Keratinocyte (primary cell): ENCODE measurements around the gene B4GALT3. TPM values are rescaled to one million over a fixed set of nuclear protein-coding genes. Genes with fewer than 3 reads are reported as not detected.

Experiments used
- DNase-seq: peaks from one replicate; pipeline ENCODE4 v3.0.0-alpha.2; 2011; ENCODE audit warnings: low read depth, missing footprints, low spot score
- FAIRE-seq: peaks from 2 replicates; lab custom pipeline; 2011; peaks lifted over from hg19 to GRCh38; lab: Jason Lieb, UNC
- H2AFZ ChIP-seq: 2 replicates; pipeline ENCODE4 v1.6.0; 2012; ENCODE audit warnings: low read length, control low read depth, inconsistent platforms; ENCODE audit not compliant: control insufficient read depth
- H3K27ac ChIP-seq: 2 replicates; pipeline ENCODE4 v1.5.1; 2011; ENCODE audit warnings: low read length; ENCODE audit not compliant: control insufficient read depth, insufficient read depth
- H3K27me3 ChIP-seq: 3 replicates; pipeline ENCODE4 v1.6.0; 2011; ENCODE audit warnings: low read length; ENCODE audit not compliant: control insufficient read depth, insufficient read depth; ENCODE audit errors: extremely low read depth
- H3K36me3 ChIP-seq, 2 experiments: 2 replicates in 1 of 2; 3 replicates in 1 of 2; pipeline ENCODE4 v1.5.1; 2011; ENCODE audit warnings: low read length in 2 of 2, mild to moderate bottlenecking in 1 of 2; ENCODE audit not compliant: control insufficient read depth in 2 of 2, insufficient read depth in 2 of 2; ENCODE audit errors: extremely low read depth in 1 of 2
- H3K4me1 ChIP-seq: 3 replicates; pipeline ENCODE4 v1.5.1; 2011; ENCODE audit warnings: low read length; ENCODE audit not compliant: control insufficient read depth, insufficient read depth; ENCODE audit errors: extremely low read depth
- H3K4me2 ChIP-seq: 3 replicates; pipeline ENCODE4 v1.6.0; 2011; ENCODE audit warnings: low read depth, low read length; ENCODE audit not compliant: control insufficient read depth, insufficient read depth; ENCODE audit errors: extremely low read depth
- H3K4me3 ChIP-seq, 3 experiments: fragments of 200-600 bp in 1 of 3; sonication (generic) in 1 of 3; 2 replicates in 2 of 3; 3 replicates in 1 of 3; pipeline ENCODE4 v1.5.1; 2011 to 2016; ENCODE audit warnings: low read length in 3 of 3, mild to moderate bottlenecking in 3 of 3, control low read depth in 2 of 3, inconsistent platforms in 1 of 3, low read depth in 1 of 3, mixed read lengths in 1 of 3, mixed run types in 1 of 3, moderate library complexity in 1 of 3; ENCODE audit not compliant: control insufficient read depth in 2 of 3, insufficient read depth in 2 of 3; ENCODE audit errors: extremely low read depth in 1 of 3
- H3K79me2 ChIP-seq: 2 replicates; pipeline ENCODE4 v1.6.0; 2012; ENCODE audit warnings: low read length; ENCODE audit not compliant: control insufficient read depth, insufficient read depth
- H3K9ac ChIP-seq: 3 replicates; pipeline ENCODE4 v1.6.0; 2011; ENCODE audit warnings: low read length; ENCODE audit not compliant: control insufficient read depth, insufficient read depth; ENCODE audit errors: extremely low read depth
- H3K9me1 ChIP-seq: 3 replicates; pipeline ENCODE4 v1.6.0; 2011; ENCODE audit warnings: low read length; ENCODE audit not compliant: control insufficient read depth, insufficient read depth; ENCODE audit errors: extremely low read depth
- H3K9me3 ChIP-seq: 2 replicates; pipeline ENCODE4 v1.5.1; 2012; ENCODE audit warnings: low read depth, low read length; ENCODE audit not compliant: control insufficient read depth
- H4K20me1 ChIP-seq: 3 replicates; pipeline ENCODE4 v1.6.0; 2011; ENCODE audit warnings: low read length; ENCODE audit not compliant: control insufficient read depth, insufficient read depth; ENCODE audit errors: extremely low read depth
- CTCF ChIP-seq, 3 experiments: IDR thresholded peaks in 1 of 3; conservative IDR thresholded peaks in 1 of 3; optimal IDR thresholded peaks in 1 of 3; 2 replicates in 2 of 3; 3 replicates in 1 of 3; pipeline versions ENCODE3 to v1.5.1; 2011; ENCODE audit warnings: low read length in 3 of 3, mild to moderate bottlenecking in 3 of 3, moderate library complexity in 2 of 3, control low read depth in 1 of 3, inconsistent platforms in 1 of 3; ENCODE audit not compliant: insufficient read depth in 2 of 3; ENCODE audit errors: extremely low read depth in 1 of 3
- EZH2 ChIP-seq: IDR thresholded peaks from one replicate; pipeline ENCODE4 v1.6.1; 2012; ENCODE audit warnings: inconsistent platforms, mild to moderate bottlenecking, low read length, moderate library complexity
- dilution Hi-C: fragments of 300-500 bp; cut with MboI; formaldehyde crosslinking; loops from one replicate; pipeline ENCODE4 v1.7.0; 2020; ENCODE audit warnings: low sequenced_read_pairs; ENCODE audit not compliant: extremely low pct_ligation_motif_present
- polyA plus RNA-seq, 5 experiments: library from polyadenylated mRNA; depleted of rRNA in 3 of 5; stranded (reverse) in 3 of 5; stranded (forward) in 1 of 5; unstranded in 1 of 5; fragments of >200 nt; gene quantifications; 1 replicate in 1 of 5; 2 replicates in 3 of 5; 3 replicates in 1 of 5; pipeline versions ENCODE4 v1.2.1 to v1.2.3, GENCODE V29; 2011 to 2012; ENCODE audit warnings: missing spikeins in 2 of 5, low read depth in 1 of 5, low replicate concordance in 1 of 5

Gene B4GALT3
- polyA plus RNA-seq, 1 donor (not counting 4 experiments of a cell fraction or from before 2014, with no cell fraction given), result 19.1 TPM

- no peak overlapping the region for H3K27ac ChIP-seq
- H4K20me1 ChIP-seq, result no peaks in the 10 kb centered on the region
- H3K79me2 ChIP-seq, result peaks cover 4% of the 10 kb centered on the region
- H3K9me1 ChIP-seq, result no peaks in the 10 kb centered on the region
- H3K27me3 ChIP-seq, result no peaks in the 10 kb centered on the region
- H3K4me3 ChIP-seq, result no peak overlapping the region
- peaks cover 44% of the 10 kb centered on the region for H3K4me1 ChIP-seq
- H3K9ac ChIP-seq, result peak overlapping the region; percentile 0
- DNase-seq (no peak), FAIRE-seq (no peak)
- H2AFZ ChIP-seq, result peak overlapping the region; percentile 46
- TF ChIP-seq EZH2 (no peak), CTCF (optimal IDR thresholded peaks at IDR 0.05 in 1 of 3, IDR thresholded peaks at IDR 0.05 in 1 of 3, conservative IDR thresholded peaks at IDR 0.05 in 1 of 3; ENCODE audit: extremely low read depth in 1 of 3, insufficient read depth in 2 of 3, low read length in 3 of 3) (no peak)
- H3K36me3 ChIP-seq, result no peaks in the 10 kb centered on the region
- dilution Hi-C loops, result no loop called here
- H3K9me3 ChIP-seq, result no peaks in the 10 kb centered on the region
- H3K4me2 ChIP-seq, result peak overlapping the region; percentile 27
Observed at GRCh38 chr1:161197560-161198193, 20.4 kb upstream of the B4GALT3 start.

- Histone ChIP-seq H4K20me1 (no peaks in the 10 kb centered on the region), H3K36me3 (no peaks in the 10 kb centered on the region), H3K4me1 (peaks cover 41% of the 10 kb centered on the region), H3K27me3 (no peaks in the 10 kb centered on the region), H3K4me2 (no peak overlapping the region), H3K9ac (no peak overlapping the region), H3K9me1 (no peaks in the 10 kb centered on the region), H2AFZ (no peak overlapping the region), H3K27ac (no peak overlapping the region), H3K9me3 (no peaks in the 10 kb centered on the region), H3K4me3 (no peak overlapping the region), H3K79me2 (no peaks in the 10 kb centered on the region)
- dilution Hi-C loops, result no loop called here
- DNase-seq (no peak), FAIRE-seq (no peak)
- TF ChIP-seq CTCF (optimal IDR thresholded peaks at IDR 0.05 in 1 of 3, IDR thresholded peaks at IDR 0.05 in 1 of 3, conservative IDR thresholded peaks at IDR 0.05 in 1 of 3; ENCODE audit: extremely low read depth in 1 of 3, insufficient read depth in 2 of 3, low read length in 3 of 3), result no peak
- no peak for TF ChIP-seq EZH2
Observed at GRCh38 chr1:161196521-161197451, 19.5 kb upstream of the B4GALT3 start.
